ENCODE measurements around the gene CTDP1.

- no peak for TF ChIP-seq POLR2A (IDR thresholded peaks at IDR 0.05)
- TF ChIP-seq, protein P1, sequence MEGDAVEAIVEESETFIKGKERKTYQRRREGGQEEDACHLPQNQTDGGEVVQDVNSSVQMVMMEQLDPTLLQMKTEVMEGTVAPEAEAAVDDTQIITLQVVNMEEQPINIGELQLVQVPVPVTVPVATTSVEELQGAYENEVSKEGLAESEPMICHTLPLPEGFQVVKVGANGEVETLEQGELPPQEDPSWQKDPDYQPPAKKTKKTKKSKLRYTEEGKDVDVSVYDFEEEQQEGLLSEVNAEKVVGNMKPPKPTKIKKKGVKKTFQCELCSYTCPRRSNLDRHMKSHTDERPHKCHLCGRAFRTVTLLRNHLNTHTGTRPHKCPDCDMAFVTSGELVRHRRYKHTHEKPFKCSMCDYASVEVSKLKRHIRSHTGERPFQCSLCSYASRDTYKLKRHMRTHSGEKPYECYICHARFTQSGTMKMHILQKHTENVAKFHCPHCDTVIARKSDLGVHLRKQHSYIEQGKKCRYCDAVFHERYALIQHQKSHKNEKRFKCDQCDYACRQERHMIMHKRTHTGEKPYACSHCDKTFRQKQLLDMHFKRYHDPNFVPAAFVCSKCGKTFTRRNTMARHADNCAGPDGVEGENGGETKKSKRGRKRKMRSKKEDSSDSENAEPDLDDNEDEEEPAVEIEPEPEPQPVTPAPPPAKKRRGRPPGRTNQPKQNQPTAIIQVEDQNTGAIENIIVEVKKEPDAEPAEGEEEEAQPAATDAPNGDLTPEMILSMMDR (IDR thresholded peaks at IDR 0.05 in 4 of 5, conservative IDR thresholded peaks at IDR 0.05 in 1 of 5) = no peak
These were observed 71.5 kb downstream of the CTDP1 start for GRCh38 chr18:79750980-79751571.

All from gastrocnemius medialis (tissue), 4 donors.